GM21723 (cell line): Measurements from ENCODE around the gene SLC26A1.

Experiments used
- ATAC-seq: cut with Tn5 transposase; IDR thresholded peaks from one replicate; pipeline ENCODE4 v1.9.1; 2021; ENCODE audit warnings: mild to moderate bottlenecking, moderate library complexity; ENCODE audit not compliant: unreplicated experiment

Gene SLC26A1

DNA sequence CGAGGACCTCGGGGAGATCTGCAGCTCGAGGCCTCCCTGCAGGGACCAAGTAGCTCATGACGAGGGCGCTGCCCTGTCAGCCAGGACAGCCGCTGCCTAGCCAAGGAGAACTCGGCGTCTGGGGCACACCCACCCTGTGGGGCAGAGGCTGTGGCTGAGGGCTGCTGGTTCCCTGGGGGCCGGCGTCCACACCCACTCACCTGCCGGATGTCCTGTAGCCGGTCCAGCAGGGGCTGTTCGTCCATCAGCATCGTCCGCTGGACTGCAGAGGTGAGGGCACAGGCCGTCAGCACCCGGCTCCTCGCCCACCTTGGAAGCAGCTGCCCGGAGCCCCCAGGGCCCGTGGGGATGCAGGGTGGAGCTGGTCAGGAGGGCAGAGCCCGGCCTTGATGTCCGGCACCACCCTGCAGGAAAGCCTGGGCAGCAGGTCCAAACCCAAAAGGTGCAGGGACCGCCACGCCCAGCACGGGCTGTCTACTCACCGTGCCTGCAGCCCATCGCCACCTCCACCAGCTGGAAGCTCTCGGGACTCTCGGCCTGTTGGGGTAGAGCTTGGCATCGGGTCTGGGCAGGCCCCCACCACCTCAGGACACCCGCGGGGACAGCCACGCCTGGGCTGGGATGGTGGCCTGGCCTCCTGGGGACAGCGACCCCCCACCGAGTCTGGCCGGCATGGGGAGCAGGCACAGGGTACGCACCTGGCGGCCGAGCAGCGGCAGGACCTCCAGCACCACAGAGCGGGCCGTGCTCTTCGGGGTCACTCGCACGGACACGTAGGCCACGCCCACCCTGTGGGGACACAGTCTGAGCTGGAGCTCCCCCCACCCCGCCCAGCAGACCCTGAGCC lies 26.7 kb downstream of the SLC26A1 start:
- ATAC-seq = no peak

DNA sequence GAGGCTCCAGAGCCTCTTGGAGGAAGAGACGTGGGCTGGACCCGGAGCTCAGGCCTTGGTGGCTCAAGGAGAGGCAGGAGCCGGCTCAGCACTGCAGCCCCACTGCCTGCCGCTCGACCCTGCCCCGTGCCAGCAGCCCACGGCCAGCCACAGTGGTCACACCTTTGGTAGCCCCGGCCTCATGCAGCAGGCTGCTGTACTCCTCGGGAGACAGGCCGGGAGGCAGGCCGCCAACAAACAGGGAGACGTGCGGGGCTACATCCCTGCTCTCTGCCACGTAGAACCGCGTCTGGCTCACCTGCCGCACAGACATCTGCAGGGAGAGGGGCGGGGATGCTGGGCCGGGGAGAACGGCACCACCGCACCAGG lies 27.5 kb downstream of the SLC26A1 start:
- no peak for ATAC-seq

DNA sequence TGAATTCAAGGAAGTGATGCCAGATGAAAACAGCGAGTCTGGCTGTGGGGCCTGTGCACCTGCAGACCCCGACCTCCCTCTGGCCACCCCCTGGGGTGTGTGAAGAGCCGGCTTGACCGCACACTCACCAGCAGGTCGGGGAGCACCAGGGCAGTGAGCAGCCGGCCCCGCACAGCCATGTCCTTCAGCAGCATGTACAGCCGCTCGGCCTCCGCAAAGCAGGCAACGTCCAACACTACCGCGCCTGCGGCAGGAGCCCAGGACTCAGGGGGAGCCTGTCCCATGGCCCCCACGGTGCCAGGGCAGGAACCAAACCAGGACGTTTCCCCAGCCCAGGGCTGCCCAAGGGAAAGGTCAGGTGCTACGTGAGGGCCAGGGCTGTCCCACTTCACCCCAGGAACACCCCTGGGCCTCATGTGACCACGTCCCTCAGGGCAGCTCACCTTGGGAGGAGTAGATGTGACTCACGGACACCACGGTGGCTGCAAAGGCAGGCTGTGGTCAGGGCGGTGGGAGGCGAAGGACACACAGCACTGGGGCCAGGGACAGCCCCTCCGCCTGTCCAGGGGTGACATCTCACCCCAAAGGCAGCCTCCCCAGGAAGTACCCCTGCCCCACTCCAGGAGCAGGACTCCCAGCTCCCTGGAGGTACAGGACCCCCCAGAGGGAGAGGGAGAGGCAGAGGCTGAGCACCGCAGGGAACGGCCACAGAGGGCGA lies 28.0 kb downstream of the SLC26A1 start:
- no peak for ATAC-seq

DNA sequence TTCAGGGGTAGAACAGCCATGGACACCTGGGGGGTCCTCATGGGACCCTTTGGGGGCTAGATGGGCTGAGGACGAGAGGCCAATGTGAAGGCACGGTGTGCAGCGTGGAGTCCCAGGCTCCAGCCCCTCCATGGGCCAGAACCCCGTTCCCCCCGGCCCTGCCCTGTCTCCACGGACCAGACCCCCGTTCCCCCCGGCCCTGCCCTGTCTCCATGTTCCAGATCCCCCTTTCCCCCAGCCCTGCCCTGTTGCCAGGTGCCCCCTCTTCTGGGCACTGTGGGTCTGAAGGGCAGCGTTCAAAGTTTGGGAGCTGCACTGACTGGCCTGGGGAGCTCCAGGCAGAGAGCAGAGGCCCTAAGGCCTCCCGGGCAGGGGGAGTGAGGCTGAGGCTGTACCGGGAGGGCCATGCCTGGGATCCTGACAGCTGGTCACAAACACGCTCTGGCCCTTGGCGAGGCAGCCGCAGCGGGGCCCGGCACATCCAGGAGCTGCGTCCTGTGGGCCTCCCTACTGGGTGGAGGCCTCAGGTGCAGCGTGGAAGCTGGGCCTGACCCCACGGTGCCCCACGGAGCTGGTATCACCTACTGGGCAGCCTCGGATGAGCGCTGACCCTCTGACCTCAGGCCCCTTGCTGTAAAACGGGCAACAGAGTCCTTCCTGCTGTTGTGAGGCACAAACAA lies 28.7 kb downstream of the SLC26A1 start:
- ATAC-seq = no peak

DNA sequence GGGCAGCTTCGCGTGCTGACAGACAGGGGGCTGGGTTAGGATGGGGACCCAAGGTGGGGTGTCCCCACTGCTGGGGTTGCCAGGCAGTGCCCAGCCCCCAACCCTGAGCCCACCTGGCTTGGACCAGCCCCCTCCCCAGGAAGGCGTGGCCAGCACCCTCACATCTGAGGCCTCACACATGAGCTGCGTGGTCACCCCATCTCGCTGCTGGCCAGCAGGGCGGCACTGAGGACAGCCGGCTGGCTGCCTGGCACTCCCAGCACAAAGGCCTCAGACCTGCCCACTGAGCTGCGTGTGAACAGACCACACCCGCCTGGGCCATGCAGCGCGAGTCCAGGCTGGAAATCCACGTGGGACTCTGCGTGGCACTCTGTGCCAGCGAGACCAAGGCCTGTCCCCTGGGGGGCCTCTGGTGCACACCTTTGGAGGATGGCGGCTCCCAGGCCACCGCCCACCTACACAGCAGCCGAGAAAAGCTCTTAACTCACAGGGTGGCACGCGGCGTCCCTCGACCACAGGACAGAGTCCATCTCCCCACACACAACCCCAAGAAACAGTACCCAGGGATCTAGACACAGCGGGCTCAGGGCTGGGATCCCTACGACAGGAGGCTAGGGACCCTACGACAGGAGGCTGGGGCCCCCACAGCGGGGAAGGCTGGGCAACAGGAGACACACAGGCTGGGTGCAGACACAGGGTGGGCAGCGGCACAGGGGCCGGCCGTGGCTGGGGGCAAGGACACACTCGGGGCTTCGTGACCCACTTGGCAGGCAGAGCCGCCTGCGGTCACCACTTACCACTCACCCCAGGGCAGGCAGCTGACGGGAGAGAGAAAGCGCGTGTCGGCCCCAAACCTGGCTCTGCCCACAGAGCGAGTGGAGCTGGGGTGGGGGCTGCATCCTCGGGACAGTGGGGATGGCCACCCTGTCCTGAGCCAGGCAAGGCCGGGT lies 29.7 kb downstream of the SLC26A1 start:
- no peak for ATAC-seq

DNA sequence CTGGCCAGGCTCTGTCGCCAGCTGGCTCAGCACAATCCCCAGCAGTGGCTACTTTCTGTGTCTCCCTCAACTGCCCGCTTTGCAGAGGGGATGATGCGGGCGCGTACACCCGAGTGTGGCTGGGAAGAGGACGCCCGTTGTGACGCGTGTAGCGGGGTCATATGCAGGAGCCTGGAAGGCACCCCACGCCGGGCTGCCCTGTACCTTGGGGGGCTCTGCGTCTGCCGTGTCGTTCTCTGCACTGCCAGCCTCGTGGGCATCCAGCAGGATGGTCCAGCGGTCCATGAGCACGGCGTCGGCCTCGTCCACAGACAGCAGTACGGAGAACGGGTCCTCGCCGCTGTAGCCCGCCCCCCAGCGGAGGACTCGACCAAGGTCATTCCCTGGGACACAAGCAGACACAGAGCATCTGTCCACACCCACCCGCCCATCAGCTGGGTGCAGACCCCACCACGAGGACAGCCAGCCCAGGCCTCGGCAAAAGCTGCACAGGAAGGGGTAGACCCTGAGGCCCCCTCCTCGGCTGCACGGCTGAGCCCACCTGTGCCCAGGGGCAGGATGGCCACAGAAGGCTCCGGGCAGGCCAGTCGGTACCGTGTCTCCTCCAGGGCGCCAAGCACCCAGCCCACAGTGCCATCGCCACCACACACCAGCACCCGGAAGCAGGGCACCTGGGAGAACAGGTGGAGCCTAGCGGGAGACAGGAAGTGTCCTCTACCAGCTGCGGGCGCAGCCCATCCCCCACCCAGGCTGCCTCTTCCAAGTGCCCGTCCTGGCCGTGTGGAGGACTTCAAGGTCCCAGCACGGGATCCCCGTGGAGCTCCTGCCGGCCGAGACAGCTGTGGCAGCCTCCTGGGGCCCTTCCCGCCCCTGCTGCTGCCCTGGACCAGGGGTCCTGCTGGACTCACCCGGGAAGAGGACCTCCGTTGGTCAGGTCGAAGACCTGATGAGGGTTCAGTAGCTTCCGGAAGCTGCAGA lies 30.7 kb downstream of the SLC26A1 start:
- ATAC-seq = no peak

DNA sequence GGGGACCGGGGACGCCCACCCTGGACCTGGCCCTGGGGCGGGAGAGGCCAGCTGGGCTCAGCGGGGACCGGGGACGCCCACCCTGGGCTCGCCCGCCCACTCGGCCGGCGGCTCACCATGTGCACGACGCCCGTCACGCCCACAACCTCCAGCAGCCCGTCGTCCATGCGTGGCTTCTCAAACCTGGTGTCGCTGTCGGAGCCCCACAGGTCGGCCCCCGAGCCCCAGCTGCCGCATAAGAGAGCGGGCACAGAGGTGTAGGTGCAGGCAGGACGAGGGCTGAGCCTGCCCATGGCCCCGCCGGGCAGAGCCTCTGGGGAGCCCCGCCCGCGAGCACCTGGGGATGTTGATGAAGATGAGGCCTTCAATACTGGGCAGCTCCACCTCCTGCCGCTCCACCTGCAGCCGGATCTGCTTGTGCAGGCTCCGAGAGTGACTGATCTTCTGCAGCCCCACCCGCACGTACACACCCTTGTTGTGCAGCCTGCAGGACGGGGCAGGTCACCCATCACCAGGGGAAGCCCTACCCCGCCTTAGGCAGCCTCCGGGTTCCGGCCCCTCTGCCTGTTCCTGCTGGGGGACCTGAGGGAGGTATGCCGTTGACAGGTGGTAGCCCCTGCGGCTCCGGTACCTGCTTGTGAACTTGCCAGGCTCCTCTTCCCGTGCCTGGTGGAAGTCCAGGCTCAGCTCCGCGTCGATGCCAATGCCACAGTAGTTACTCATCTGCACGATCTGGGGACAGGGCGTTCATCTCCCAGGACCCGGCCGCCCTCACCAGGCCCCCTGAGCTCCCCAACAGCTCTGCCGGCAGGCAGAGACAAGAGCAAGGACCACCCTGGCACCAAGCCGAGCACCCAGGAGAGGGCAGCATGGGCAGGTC lies 31.6 kb downstream of the SLC26A1 start:
- ATAC-seq = no peak

DNA sequence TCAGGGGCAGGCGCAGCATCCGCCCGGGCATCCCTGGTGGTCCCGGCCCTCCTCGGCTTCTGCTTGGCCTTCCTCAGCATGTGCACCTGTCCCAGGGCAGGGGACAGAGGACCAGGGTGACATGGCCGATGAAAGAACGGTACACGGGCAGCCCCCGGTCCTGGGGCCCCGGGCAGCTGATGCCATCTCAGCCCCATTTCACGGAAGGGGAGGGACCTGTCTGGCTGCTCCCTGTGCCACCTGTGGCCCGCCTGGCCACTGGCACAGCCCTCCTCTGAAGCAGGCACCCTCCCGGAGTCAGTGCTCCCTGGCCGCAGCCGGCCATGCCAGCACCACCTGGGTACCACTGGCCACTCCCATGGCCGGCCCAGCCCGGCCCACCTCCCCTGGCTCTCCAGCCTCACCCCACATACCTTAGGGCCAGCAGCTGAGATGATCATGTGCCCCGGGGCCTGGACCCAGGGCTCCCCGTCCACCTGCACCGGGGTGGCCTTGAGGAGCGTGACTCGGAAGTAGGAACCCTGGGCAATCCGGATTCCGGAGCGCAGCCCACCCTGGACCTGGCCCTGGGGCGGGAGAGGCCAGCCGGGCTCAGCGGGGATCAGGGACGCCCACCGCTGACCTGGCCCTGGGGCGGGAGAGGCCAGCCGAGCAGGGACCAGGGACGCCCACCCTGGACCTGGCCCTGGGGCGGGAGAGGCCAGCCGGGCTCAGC lies 32.4 kb downstream of the SLC26A1 start:
- no peak for ATAC-seq

DNA sequence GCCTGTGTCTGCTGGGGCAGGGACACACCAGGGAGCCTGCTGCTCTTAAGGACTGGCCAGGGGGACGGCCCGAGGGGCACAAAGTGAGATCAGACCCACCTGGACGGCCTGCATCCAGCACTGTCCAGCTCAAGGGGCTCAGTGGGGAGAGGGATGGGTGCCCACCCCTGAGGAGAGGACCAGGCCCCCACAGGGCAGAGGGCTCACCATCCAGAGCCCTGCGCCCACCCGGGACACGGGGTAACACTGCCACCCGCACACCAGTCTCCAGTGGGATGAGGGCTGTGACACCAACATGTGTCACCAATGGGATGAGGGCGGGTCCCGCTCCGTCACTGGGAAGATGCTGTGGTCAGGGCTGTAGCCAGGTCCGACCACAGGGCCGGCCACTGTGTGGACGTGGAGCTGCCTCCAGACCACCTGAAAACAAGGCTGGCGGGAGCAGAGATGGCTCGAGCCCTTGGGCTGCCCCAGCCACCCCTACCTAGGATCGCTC lies 33.0 kb downstream of the SLC26A1 start:
- no peak for ATAC-seq

DNA sequence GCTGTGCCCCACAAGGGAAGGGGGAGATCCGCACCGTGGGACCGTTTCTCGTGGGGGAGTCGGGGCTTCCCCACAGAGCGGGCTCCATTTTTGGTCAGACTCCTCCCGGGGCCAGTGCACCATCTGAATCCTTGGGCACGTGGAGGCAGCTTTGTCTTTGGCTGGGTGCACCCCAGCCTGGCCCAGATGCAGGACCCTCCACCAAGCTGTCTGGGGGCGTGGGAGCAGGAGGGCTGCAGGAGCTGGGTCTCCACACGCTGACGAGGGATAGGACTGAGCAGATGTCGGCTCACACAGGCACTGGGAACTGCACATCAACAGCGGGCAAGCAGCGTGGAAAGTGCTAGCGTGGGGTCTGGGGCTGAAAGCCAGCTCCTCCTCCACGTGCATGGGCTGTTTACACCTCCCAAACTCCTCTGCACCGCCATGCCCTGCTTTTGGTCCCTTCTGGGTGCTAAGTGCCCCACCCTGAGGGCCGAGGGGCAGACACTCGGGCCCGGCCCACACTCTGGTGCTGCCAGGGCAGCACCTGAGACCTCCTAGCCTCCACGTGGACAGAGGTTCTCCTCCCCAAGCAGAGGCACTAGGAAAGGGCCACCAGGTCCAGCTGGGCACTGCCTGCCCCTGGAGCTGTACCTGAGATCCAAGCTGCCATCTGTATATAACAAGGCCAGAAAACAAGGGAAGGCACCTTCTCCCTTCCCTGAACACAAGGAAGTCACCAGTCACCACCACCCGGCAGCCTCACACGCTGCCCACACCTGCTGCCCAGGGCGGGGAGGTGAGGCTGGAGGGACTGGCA lies 33.7 kb downstream of the SLC26A1 start:
- ATAC-seq = no peak

DNA sequence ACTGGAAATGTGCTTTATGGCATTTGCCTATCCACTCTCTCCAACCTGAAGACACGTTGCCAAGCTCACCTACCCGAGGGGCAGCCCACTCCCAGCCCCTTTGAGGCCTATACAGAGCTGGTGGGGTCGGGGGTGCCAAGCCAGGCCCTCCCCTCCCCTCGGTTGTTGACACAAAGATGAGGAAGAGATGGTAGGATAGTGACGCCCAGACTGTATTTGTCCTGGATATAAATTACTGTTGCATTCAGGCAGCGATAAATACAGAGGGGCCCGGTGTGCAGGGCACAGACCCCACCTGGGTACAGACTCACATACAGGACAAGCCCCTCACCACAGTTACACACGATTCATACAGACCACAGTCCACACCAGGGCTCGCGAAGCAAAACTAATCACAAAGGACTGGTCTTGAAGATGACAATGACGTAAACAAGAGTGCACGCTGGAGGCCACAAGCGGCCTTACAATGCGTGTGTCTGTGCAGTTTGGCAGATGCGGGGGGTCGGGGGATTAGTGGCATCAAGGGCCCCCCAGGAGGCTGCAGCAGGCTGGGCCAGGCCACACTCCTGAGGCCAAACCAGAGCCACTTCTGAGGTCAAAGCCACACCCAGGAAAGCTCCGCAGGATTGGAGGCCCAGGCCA lies 34.4 kb downstream of the SLC26A1 start:
- no peak for ATAC-seq

DNA sequence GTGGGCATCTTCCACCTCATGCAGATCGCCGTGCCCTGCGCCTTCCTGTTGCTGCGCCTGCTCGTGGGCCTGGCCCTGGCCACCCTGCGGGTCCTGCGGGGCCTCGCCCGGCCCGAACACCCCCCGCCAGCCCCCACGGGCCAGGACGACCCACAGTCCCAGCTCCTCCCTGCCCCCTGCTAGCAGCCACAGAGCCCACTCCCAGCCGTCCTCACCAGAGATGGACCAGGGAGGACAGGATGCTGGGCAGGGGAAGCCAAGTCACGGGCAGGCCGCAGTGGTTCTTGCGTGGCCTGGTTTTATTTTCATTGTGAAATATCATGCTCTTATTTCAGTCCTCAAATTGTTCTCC lies 34.9 kb downstream of the SLC26A1 start:
- no peak for ATAC-seq

DNA sequence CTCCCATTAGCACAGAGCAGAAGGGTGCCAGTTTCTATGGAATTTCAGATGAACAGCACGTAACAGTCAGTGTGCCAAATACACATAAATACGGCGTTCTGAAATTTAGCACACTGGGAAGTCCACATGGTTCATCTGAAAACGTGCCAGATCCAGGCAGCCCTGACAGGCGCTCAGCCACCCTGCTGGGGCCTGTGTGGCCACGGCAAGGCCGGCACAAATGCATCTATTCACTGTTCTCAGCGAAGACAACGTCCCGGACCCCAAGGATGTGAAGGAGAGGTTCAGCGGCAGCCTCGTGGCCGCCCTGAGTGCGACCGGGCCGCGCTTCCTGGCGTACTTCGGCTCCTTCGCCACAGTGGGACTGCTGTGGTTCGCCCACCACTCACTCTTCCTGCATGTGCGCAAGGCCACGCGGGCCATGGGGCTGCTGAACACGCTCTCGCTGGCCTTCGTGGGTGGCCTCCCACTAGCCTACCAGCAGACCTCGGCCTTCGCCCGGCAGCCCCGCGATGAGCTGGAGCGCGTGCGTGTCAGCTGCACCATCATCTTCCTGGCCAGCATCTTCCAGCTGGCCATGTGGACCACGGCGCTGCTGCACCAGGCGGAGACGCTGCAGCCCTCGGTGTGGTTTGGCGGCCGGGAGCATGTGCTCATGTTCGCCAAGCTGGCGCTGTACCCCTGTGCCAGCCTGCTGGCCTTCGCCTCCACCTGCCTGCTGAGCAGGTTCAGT lies 35.5 kb downstream of the SLC26A1 start:
- ATAC-seq = no peak

DNA sequence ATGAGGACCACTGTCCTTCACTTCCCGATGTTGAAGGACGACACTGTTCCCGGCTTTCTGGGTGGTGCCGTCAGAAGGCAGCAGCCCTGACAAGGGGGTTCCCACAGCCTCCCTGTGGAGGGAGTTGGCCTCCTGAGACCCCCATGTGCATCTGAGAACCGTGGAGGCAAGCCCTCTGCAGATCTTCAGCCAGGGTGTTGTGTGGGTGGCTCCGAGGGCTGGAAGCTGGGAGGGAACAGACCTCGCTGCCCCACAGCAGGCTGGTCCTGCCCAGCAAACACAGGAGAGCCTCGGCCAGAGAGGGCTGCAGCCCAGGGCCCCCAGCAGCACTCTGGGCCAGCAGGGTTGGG lies 36.0 kb downstream of the SLC26A1 start:
- ATAC-seq = no peak

DNA sequence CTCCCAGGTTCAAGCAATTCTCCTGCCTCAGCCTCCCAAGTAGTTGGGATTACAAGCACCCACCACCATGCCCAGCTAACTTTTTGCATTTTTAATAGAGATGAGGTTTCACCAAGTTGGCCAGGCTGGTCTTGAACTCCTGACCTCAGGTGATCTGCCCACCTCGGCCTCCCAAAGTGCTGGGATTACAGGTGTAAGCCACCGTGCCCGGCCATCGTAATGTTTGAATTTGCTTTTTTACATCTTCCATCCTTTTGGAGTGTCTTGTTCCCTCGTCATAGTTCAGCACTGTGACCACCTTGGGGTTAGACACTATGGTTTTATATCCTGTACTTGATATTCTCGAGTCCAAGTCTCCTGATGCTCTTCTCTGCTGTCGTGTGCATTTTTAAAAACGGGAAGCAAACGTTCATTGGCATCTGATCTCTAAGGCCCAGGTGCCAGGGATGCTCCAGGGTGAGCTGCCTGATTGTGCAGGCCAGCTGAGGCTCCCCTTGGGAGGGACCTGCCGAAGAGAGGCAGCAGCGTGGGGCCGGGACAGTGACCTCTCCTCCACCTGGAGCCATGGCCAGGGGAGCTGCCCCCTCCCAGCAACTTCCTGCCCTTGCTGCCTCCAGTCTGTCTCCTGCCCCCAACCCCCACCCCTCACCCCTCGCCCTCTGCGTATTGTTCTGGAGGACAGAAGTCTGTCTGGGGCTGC lies 36.5 kb downstream of the SLC26A1 start:
- ATAC-seq = no peak
